GM10248 (cell line): Measurements from ENCODE around the gene NRXN2.

Experiments
- CTCF ChIA-PET: fragments of 300-600 bp; sonication (Branson Sonifier 250); formaldehyde crosslinking; extraction: SDS; loops from one replicate; lab custom pipeline; 2021; ENCODE audit warnings: antibody characterized with exemption; lab: Yijun Ruan, JAX
- POLR2A ChIA-PET: fragments of 350-650 bp; sonication (Branson Sonifier 250); formaldehyde crosslinking; extraction: SDS; loops from one replicate; lab custom pipeline; 2020; ENCODE audit warnings: antibody characterized with exemption; lab: Yijun Ruan, JAX
- DNase-seq: peaks from one replicate; pipeline ENCODE4 v3.0.0; 2012; ENCODE audit errors: extremely low spot score
- TF ChIP-seq, protein P1 (sequence below): IDR thresholded peaks from 2 replicates; pipeline ENCODE4 v1.5.1; 2012; ENCODE audit warnings: mild to moderate bottlenecking, low read depth; ENCODE audit errors: extremely low read depth, missing control alignments, control extremely low read depth

NRXN2 gene

DNA sequence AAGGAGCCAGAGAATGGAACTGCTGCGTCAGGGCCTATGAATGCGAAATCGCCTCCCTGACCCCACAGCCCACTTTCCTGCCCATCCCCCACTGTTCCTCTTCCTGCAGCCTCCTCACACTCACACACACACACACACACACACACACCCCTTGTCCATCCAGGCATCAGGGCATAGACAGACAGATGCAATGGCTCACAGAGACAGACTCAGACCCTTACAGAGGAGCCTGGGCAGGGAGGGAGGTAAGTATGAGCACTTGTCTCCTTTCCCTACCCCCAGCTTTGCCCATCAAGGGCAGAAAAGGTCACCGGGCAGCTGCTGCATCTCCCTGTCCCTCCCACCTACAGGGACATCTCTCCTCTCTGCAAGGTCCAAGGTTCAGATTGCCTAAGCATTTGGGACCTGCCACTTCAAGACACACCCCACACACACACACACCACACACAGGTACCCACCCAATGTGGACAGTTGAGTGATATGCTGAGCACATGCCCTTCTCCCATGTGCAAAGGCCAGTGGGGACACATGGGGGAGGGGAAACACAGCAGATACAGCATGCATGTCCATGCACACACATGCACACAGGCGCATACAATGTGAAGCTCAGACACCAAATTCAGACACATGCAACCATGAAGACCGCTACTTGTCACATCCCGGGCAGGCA is 2.0 kb upstream of the NRXN2 start:
- POLR2A ChIA-PET, result no interaction called here
- CTCF ChIA-PET, result interaction anchor here (1.1 to 3.1 kb wide), 5 partner anchors 10 to 72 kb away, joined by 3 to 16 read pairs (median 4); no protein-coding TSS in a partner anchor
- TF ChIP-seq, protein P1, sequence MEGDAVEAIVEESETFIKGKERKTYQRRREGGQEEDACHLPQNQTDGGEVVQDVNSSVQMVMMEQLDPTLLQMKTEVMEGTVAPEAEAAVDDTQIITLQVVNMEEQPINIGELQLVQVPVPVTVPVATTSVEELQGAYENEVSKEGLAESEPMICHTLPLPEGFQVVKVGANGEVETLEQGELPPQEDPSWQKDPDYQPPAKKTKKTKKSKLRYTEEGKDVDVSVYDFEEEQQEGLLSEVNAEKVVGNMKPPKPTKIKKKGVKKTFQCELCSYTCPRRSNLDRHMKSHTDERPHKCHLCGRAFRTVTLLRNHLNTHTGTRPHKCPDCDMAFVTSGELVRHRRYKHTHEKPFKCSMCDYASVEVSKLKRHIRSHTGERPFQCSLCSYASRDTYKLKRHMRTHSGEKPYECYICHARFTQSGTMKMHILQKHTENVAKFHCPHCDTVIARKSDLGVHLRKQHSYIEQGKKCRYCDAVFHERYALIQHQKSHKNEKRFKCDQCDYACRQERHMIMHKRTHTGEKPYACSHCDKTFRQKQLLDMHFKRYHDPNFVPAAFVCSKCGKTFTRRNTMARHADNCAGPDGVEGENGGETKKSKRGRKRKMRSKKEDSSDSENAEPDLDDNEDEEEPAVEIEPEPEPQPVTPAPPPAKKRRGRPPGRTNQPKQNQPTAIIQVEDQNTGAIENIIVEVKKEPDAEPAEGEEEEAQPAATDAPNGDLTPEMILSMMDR, result no peak
- no peak for DNase-seq

DNA sequence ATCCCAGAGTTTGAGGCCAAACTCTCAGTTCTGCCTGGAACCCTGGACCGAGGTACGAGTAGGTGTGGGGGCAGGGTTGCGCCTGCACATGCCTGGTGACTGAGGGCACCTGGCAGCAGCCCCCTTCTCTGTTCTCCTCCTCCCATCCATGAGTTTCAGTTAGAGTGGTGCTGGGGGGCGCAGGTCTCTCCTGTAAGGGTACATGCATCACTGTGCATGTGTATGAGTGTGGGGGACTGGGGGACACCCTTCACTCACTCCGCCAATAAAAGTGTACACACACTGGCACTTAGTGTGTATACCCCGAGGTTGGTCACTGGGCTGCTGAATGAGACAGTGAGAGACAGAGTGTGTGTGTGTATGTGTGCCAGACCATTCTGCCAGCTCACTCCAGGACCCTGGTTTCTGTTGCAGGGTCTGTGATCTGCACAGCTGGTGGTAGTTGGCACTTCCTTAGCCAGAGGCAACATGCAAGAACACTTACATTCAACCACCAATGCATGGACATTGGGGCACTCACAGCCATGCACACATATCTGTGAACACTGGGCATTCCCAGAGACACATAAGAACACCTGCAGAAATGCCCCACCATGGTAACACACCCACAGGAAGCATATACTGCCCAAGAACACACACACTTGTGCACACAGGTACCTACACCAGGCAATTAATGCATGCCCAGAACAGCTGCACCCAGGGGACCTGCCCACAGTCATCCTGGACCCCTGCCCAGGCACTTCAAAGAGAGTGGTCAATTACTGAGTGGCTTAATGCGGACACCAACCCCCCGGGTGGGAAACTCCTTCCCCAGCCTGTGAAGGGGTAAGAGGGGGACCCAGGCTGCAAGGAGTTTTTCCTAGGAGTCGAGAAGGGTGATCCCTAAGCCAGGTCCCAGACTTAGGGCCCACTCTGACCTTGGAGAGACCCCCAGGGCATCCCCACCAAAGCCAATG is 1.2 kb upstream of the NRXN2 start:
- ChIA-PET POLR2A (no interaction called here), CTCF (interaction anchor here (1.1 to 3.1 kb wide), 2 partner anchors 17 to 35 kb away, joined by 3 to 16 read pairs; no protein-coding TSS in a partner anchor)
- TF ChIP-seq, protein P1, result no peak
- DNase-seq, result no peak

DNA sequence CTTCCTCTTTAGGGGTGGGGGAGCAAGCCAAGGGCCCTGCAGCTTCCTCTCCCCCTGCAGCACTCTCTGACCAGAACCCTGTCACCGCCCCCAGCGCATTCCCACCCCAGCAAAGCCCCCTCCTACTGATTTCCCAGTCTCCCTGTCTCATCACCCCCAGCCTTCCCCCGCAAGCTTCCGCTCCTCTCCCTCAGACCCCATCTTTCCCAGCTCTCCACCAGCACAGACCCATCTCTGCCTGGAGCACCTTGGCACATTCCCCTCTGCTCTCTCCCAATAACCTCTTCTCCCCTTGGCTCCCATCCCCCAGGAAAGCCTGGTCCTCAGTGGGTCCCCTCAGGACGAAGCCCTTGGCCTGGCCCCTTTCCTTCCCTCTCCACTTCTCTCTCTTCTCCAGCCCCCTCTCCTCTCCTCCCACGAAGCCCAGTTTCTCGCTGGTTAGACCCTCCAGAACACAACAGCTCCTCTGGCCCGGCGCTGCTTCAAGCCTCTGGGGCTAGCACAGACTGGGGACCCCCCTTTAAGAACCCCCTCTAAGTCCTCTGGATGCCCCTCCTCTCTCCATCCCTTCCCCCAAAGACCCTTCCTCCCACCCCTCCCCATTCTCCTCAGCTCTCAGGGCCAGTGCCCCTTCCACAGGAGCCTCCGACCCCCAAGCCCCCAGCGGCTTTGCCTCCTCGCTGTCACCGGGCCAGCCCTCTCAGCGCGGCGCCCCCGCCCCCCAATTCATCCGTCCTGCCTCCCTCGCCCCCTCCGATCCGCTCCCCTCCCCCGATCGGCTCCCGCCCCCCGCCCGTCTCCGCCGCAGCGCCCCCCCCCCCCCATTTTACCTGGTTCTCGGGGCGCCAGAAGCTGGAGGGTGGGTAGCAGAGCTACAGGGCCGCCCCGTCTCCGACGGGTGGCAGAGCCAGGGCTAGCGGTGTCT is 594 bp downstream of the NRXN2 start:
- POLR2A ChIA-PET, result interaction anchor here (0.6 kb wide), 2 partner anchors 211 to 786 kb away, joined by 4 to 11 read pairs; no protein-coding TSS in a partner anchor

DNA sequence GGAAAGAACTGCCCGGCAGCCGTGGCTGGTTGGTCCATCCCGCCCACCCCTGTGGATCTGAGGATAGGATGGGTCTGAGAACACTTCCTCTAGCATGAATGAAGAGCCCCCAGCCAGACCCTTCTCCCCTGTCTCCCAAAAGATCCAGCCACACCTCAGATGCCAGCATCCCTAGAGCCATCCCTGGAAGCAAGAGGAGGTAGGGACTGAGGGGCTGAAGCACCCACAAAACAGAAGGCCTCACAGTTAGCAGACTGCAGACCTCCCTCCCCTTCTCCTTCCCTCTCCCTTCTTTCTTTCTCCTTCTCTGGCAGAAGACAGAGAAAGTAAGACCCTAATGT is 1.7 kb downstream of the NRXN2 start:
- ChIA-PET CTCF (interaction anchor here (1.3 to 2.4 kb wide), 4 partner anchors 21 to 272 kb away, joined by 4 to 12 read pairs (median 5); partner anchors contain the start of gene RASGRP2), POLR2A (no interaction called here)
- TF ChIP-seq, protein P1, result no peak
- DNase-seq, result no peak

More for the DNA sequence above, 594 bp downstream of the NRXN2 start:
- TF ChIP-seq, protein P1, result no peak
- CTCF ChIA-PET, result interaction anchor here (1.2 to 2.4 kb wide), 5 partner anchors 20 to 273 kb away, joined by 3 to 12 read pairs (median 5); partner anchors contain the start of gene RASGRP2
- no peak for DNase-seq

DNA sequence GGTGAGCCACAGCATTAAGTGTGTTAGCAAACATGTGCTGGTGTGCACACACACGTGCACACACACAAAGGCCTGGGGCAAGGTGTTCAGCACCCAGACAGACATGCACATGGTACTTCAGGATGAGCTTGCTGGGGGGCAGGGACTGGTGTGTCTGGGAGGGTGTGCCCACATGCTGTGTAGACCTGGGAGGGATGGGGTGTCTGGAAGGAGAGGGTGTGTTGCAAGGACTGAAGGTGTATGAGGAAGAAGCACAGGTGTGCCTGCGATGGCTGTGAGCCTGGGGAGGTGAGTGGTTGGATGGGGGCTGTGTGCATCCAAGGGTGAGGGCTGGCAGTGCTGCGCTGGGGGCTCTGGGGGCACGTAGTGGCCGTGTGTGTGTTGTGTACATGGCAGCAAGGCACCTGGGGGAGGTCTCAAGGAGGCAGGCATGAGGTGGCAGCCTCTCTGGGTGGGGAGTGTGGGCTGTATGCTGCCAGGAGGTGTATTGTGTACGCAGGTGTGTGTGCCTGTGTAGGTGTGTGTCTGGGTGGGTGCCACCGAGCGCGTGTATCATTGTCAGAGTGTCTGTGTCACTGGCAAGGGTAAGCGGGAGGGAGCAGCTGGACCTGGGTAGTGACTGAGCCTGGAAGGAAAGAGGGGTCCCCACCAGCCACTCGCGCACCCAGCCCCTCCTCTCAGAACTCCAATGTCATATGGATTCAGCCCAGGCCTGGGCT is 2.2 kb downstream of the NRXN2 start:
- CTCF ChIA-PET, result interaction anchor here (1.3 to 2.4 kb wide), 3 partner anchors 22 to 272 kb away, joined by 5 to 12 read pairs (median 5); no protein-coding TSS in a partner anchor
- TF ChIP-seq, protein P1, result no peak
- no peak for DNase-seq
- POLR2A ChIA-PET, result no interaction called here
